K562 (cell line): ENCODE measurements around the gene PODN. TPM values are rescaled to one million over a fixed set of nuclear protein-coding genes. Genes with fewer than 3 reads are reported as not detected.

Source experiments
- BHLHE40 ChIP-seq: IDR thresholded peaks from 2 replicates; pipeline ENCODE4 v1.6.1; 2011; ENCODE audit warnings: low read length, improper control_type of control experiment
- FIP1L1 ChIP-seq: fragments of 200-400 bp; formaldehyde crosslinking; IDR thresholded peaks from 2 replicates; pipeline ENCODE4 v1.6.1; 2018; ENCODE audit warnings: mild to moderate bottlenecking, low read depth, low read length; ENCODE audit not compliant: poor library complexity, severe bottlenecking
- L3MBTL2 ChIP-seq: fragments of 450-650 bp; IDR thresholded peaks from 2 replicates; pipeline ENCODE4 v1.6.1; 2016; ENCODE audit warnings: mild to moderate bottlenecking, moderate library complexity
- MCM7 ChIP-seq, 2 experiments: fragments of 450-650 bp; IDR thresholded peaks; 2 replicates each; pipeline ENCODE4 v1.6.1; 2016 to 2018
- MYBL2 ChIP-seq, 2 experiments: fragments of 450-650 bp in 1 of 2; sonication (generic) in 1 of 2; formaldehyde crosslinking in 1 of 2; IDR thresholded peaks; 2 replicates each; pipeline versions ENCODE4 v1.6.1 to v1.8.1; 2017 to 2022; ENCODE audit warnings: borderline replicate concordance in 1 of 2, inconsistent platforms in 1 of 2, low read depth in 1 of 2, mild to moderate bottlenecking in 1 of 2, missing genetic modification reagents in 1 of 2, moderate library complexity in 1 of 2
- RFX1 ChIP-seq: fragments of 450-650 bp; IDR thresholded peaks from 2 replicates; pipeline ENCODE4 v1.6.1; 2016; ENCODE audit warnings: mild to moderate bottlenecking, moderate library complexity
- SRSF3 ChIP-seq: fragments of 200-400 bp; formaldehyde crosslinking; IDR thresholded peaks from 2 replicates; pipeline ENCODE4 v1.6.1; 2016; ENCODE audit warnings: mild to moderate bottlenecking, low read length, moderate library complexity; ENCODE audit not compliant: insufficient read depth
- VEZF1 ChIP-seq: fragments of 200-800 bp; sonication (Bioruptor generic); IDR thresholded peaks from 2 replicates; pipeline ENCODE4 v1.6.1; 2017; ENCODE audit warnings: missing genetic modification characterization, missing compliant biosample characterization
- ZNF124 ChIP-seq: sonication (generic); formaldehyde crosslinking; IDR thresholded peaks from 2 replicates; pipeline ENCODE4 v1.8.1; 2022; ENCODE audit warnings: missing genetic modification reagents
- ZNF41 ChIP-seq: fragments of 250-450 bp; sonication (Bioruptor Pico); conservative IDR thresholded peaks from 2 replicates; pipeline ENCODE4 v1.4.0; 2020; ENCODE audit warnings: mild to moderate bottlenecking
- ZNF766 ChIP-seq: fragments of 200-800 bp; sonication (Bioruptor generic); conservative IDR thresholded peaks from 2 replicates; pipeline ENCODE4 v1.6.1; 2016; ENCODE audit warnings: missing genetic modification characterization, missing compliant biosample characterization
- polyA plus RNA-seq, 8 experiments: library from polyadenylated mRNA; depleted of rRNA in 4 of 8; stranded (reverse) in 5 of 8; unstranded in 3 of 8; fragments of >200 nt; fragmentation: Nextera tagmentation in 2 of 8; fragmentation: Illumina TruSeq in 1 of 8; extraction: Ambion mirVana in 2 of 8; extraction: Trizol in 1 of 8; gene quantifications; 2 replicates each; pipeline versions ENCODE4 v1.2.1 to v1.2.3, GENCODE V29; 2011 to 2014; ENCODE audit warnings: inconsistent platforms in 1 of 8, missing spikeins in 1 of 8
- total RNA-seq, 7 experiments: library from RNA; depleted of rRNA in 6 of 7; stranded (reverse); fragments of >200 nt in 6 of 7; fragmentation: Illumina TruSeq in 2 of 7; extraction: Trizol in 2 of 7; gene quantifications; 2 replicates each; pipeline versions ENCODE4 v1.2.1 to v1.2.3, GENCODE V29; 2011 to 2021; ENCODE audit warnings: low replicate concordance in 1 of 7
- TF ChIP-seq, protein P1 (sequence below): sonication (generic); formaldehyde crosslinking; IDR thresholded peaks from 2 replicates; pipeline ENCODE4 v1.8.0; 2022; ENCODE audit warnings: mild to moderate bottlenecking, low read depth, missing genetic modification reagents

The PODN gene
- total and polyA plus RNA-seq, 9 of the 15 experiments (the other 6 are each of a cell fraction or from before 2014, with no cell fraction given) = not detected

GRCh38 chr1:53110370-53111072, 48.5 kb downstream of the PODN start (continued):
- TF ChIP-seq VEZF1 (CRISPR knock-in tag) (peak; percentile 43; the same call in 1 of the 2 replicates), MYBL2 (IDR thresholded peaks at IDR 0.05; ENCODE audit: low read depth) (no peak), MYBL2 (CRISPR knock-in tag; IDR thresholded peaks at IDR 0.05; ENCODE audit: borderline replicate concordance) (no peak), ZNF766 (CRISPR knock-in tag) (peak; percentile 99), FIP1L1 (no peak), MCM7 (IDR thresholded peaks at IDR 0.05) (no peak), ZNF124 (CRISPR knock-in tag) (no peak), RFX1 (no peak), BHLHE40 (peak; percentile 41; the same call in 1 of the 2 replicates), ZNF41 (CRISPR knock-in tag) (no peak), SRSF3 (no peak), L3MBTL2 (peak; percentile 35; the same call in 1 of the 2 replicates)
- TF ChIP-seq, protein P1, sequence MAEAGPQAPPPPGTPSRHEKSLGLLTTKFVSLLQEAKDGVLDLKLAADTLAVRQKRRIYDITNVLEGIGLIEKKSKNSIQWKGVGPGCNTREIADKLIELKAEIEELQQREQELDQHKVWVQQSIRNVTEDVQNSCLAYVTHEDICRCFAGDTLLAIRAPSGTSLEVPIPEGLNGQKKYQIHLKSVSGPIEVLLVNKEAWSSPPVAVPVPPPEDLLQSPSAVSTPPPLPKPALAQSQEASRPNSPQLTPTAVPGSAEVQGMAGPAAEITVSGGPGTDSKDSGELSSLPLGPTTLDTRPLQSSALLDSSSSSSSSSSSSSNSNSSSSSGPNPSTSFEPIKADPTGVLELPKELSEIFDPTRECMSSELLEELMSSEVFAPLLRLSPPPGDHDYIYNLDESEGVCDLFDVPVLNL (CRISPR knock-in tag) = no peak
